Measurements from ENCODE around the gene C12orf42. TPM values are rescaled to one million over a fixed set of nuclear protein-coding genes. Genes with fewer than 3 reads are reported as not detected.

Gene C12orf42
- total and polyA plus RNA-seq, 2 donors (not counting 1 experiment from before 2014, with no cell fraction given) = 25.6 to 138 TPM

- H3K9me3 ChIP-seq (ENCODE audit: control extremely low read depth in 1 of 3, control insufficient read depth in 2 of 3, insufficient read depth in 1 of 3, low read length in 2 of 3) = peaks cover 0 to 4% (median 0%) of the 10 kb centered on the region in 3 donors
- no peak overlapping the region for H3K4me3 Mint-ChIP-seq
- H3K27me3 Mint-ChIP-seq = no peaks in the 10 kb centered on the region
- H4K20me1 ChIP-seq (ENCODE audit: control insufficient read depth, insufficient read depth, low read length, poor library complexity, severe bottlenecking) = no peaks in the 10 kb centered on the region
- peaks cover 26% of the 10 kb centered on the region for H3K4me1 Mint-ChIP-seq
- ATAC-seq (ENCODE audit: low read depth) (no peak), DNase-seq (no peak)
- no peak overlapping the region for H2AFZ ChIP-seq (ENCODE audit: insufficient read depth, low read depth, low read length, poor library complexity, severe bottlenecking)
- H3K4me1 ChIP-seq (ENCODE audit: control insufficient read depth in 2 of 2, insufficient read depth in 2 of 2, low read length in 2 of 2) = peaks cover 3 to 5% of the 10 kb centered on the region in 2 donors
- H3K4me2 ChIP-seq (replicated peaks; ENCODE audit: low read depth, low read length, poor library complexity, severe bottlenecking) = no peak overlapping the region
- WGBS (ENCODE audit: insufficient coverage) = no CpG with 5 or more reads among the region's 4 CpGs
- POLR2A ChIA-PET = no interaction called here
- no peak overlapping the region for H3K9ac ChIP-seq (ENCODE audit: low read length)
- H3K4me3 ChIP-seq (ENCODE audit: control extremely low read depth in 1 of 5, extremely low read depth in 1 of 5, insufficient read depth in 1 of 5, low read depth in 2 of 5, low read length in 4 of 5) = no peak overlapping the region
- no peaks in the 10 kb centered on the region for H3K79me2 ChIP-seq (ENCODE audit: control insufficient read depth, insufficient read depth, low read length)
- H3K27me3 ChIP-seq (replicated peaks in 1 of 4; ENCODE audit: control extremely low read depth in 1 of 4, control insufficient read depth in 3 of 4, insufficient read depth in 4 of 4, low read length in 3 of 4) = no peaks in the 10 kb centered on the region
- TF ChIP-seq CTCF (IDR thresholded peaks at IDR 0.05) (no peak), EZH2 (IDR thresholded peaks at IDR 0.05; ENCODE audit: borderline replicate concordance, insufficient read depth, low read depth, low read length, poor library complexity, severe bottlenecking) (no peak)
- CTCF ChIA-PET = no interaction called here
- no peak overlapping the region for H3K27ac Mint-ChIP-seq
- H3K9me3 Mint-ChIP-seq (ENCODE audit: insufficient read depth) = no peaks in the 10 kb centered on the region
- no peak overlapping the region for H3K27ac ChIP-seq (ENCODE audit: low read length in 2 of 2)
- intact Hi-C loops (cut with micrococcal nuclease) = no loop called here
- H3K36me3 ChIP-seq (replicated peaks in 1 of 2; ENCODE audit: control extremely low read depth in 1 of 2, control insufficient read depth in 1 of 2, extremely low read depth in 1 of 2, insufficient read depth in 2 of 2, low read length in 1 of 2) = peaks cover 0 to 9% of the 10 kb centered on the region in 2 experiments
Measured at GRCh38 chr12:103373088-103373523, 122.7 kb downstream of the C12orf42 start.

- H4K20me1 ChIP-seq (ENCODE audit: control insufficient read depth, insufficient read depth, low read length, poor library complexity, severe bottlenecking) = no peaks in the 10 kb centered on the region
- peaks cover 0 to 16% of the 10 kb centered on the region in 2 experiments for H3K36me3 ChIP-seq (replicated peaks in 1 of 2; ENCODE audit: control extremely low read depth in 1 of 2, control insufficient read depth in 1 of 2, extremely low read depth in 1 of 2, insufficient read depth in 2 of 2, low read length in 1 of 2)
- H3K4me3 ChIP-seq (ENCODE audit: control extremely low read depth in 1 of 5, extremely low read depth in 1 of 5, insufficient read depth in 1 of 5, low read depth in 2 of 5, low read length in 4 of 5) = no peak overlapping the region
- no CpG with 5 or more reads among the region's 1 CpG for WGBS (ENCODE audit: insufficient coverage)
- intact Hi-C loops (cut with micrococcal nuclease) = no loop called here
- ATAC-seq (ENCODE audit: low read depth) = peak; percentile 28
- no peaks in the 10 kb centered on the region for H3K27me3 Mint-ChIP-seq
- H3K4me2 ChIP-seq (replicated peaks; ENCODE audit: low read depth, low read length, poor library complexity, severe bottlenecking) = no peak overlapping the region
- H3K9me3 Mint-ChIP-seq (ENCODE audit: insufficient read depth) = peaks cover 8% of the 10 kb centered on the region
- H3K27ac ChIP-seq (ENCODE audit: low read length in 2 of 2) = no peak overlapping the region
- no peak overlapping the region for H3K9ac ChIP-seq (ENCODE audit: low read length)
- H3K79me2 ChIP-seq (ENCODE audit: control insufficient read depth, insufficient read depth, low read length) = peaks cover 6% of the 10 kb centered on the region
- TF ChIP-seq CTCF (IDR thresholded peaks at IDR 0.05) (no peak), EZH2 (IDR thresholded peaks at IDR 0.05; ENCODE audit: borderline replicate concordance, insufficient read depth, low read depth, low read length, poor library complexity, severe bottlenecking) (no peak)
- peaks cover 0 to 4% (median 0%) of the 10 kb centered on the region in 3 donors for H3K9me3 ChIP-seq (ENCODE audit: control extremely low read depth in 1 of 3, control insufficient read depth in 2 of 3, insufficient read depth in 1 of 3, low read length in 2 of 3)
- peak overlapping the region; percentile 18 for H3K4me3 Mint-ChIP-seq
- H3K4me1 ChIP-seq (ENCODE audit: control insufficient read depth in 2 of 2, insufficient read depth in 2 of 2, low read length in 2 of 2) = peaks cover 3 to 5% of the 10 kb centered on the region in 2 donors
- no peaks in the 10 kb centered on the region for H3K27me3 ChIP-seq (replicated peaks in 1 of 4; ENCODE audit: control extremely low read depth in 1 of 4, control insufficient read depth in 3 of 4, insufficient read depth in 4 of 4, low read length in 3 of 4)
- peaks cover 29% of the 10 kb centered on the region for H3K4me1 Mint-ChIP-seq
- DNase-seq = peak; percentile 17
- POLR2A ChIA-PET = no interaction called here
- H3K27ac Mint-ChIP-seq = peak overlapping the region; percentile 62
- H2AFZ ChIP-seq (ENCODE audit: insufficient read depth, low read depth, low read length, poor library complexity, severe bottlenecking) = no peak overlapping the region
- CTCF ChIA-PET = no interaction called here
Measured at GRCh38 chr12:103369929-103370328, 125.8 kb downstream of the C12orf42 start.
